ENCODE measurements around the gene FRMD4B.

GRCh38 chr3:69178838-69179739, 206.8 kb downstream of the FRMD4B start:
- TF ChIP-seq EZH2phosphoT487 (IDR thresholded peaks at IDR 0.05; ENCODE audit: borderline replicate concordance, low read depth, low read length) (no peak), CTCF (conservative IDR thresholded peaks at IDR 0.05; ENCODE audit: low read length) (no peak)

Measured in OCI-LY7 (cell line).